Mucosa of descending colon (tissue), 3 donors: ENCODE measurements around the gene ACVR2A. TPM values are rescaled to one million over a fixed set of nuclear protein-coding genes. Genes with fewer than 3 reads are reported as not detected.

Source experiments
- ATAC-seq: fragments of 200-7000 bp; cut with Tn5 transposase; one replicate; pipeline ENCODE4 v1.9.1; 2020; ENCODE audit warnings: mild to moderate bottlenecking, moderate library complexity
- DNase-seq, 3 donors: peaks; one replicate each; pipeline ENCODE4 v3.0.0-alpha.2; 2020
- H3K36me3 ChIP-seq: fragments of 200-600 bp; one replicate; pipeline ENCODE4 v1.8.0; 2021; ENCODE audit warnings: low read depth, mild to moderate bottlenecking
- H3K4me1 ChIP-seq: fragments of 200-600 bp; one replicate; pipeline ENCODE4 v1.8.0; 2021; ENCODE audit warnings: low read depth, mild to moderate bottlenecking
- H3K4me3 ChIP-seq: fragments of 200-600 bp; one replicate; pipeline ENCODE4 v1.8.0; 2021; ENCODE audit warnings: mild to moderate bottlenecking
- H3K9me3 ChIP-seq: fragments of 200-600 bp; one replicate; pipeline ENCODE4 v1.8.0; 2021; ENCODE audit warnings: mild to moderate bottlenecking
- intact Hi-C, 2 donors: fragments of 100-400 bp; cut with DNase I in 1 of 2; cut with micrococcal nuclease in 1 of 2; formaldehyde crosslinking; loops; one replicate each; pipeline versions ENCODE4 v1.11.0 to v1.11.1; 2022; cut with DNase I, micrococcal nuclease
- total RNA-seq, 3 donors: library from RNA; stranded (reverse); fragmentation: NEBNext Ultra II Directional in 2 of 3; extraction: Animal tissue kit (Norgen Biotek cat#: 25700) in 2 of 3; gene quantifications; one replicate each; pipeline versions ENCODE4 v1.2.1 to v1.2.4, GENCODE V29; 2021 to 2023
- TF ChIP-seq, protein P1 (sequence below): fragments of 200-600 bp; IDR thresholded peaks from one replicate; pipeline ENCODE4 v1.8.0; 2022; ENCODE audit warnings: antibody characterized with exemption, mild to moderate bottlenecking
- donor health status: DM: no; HTN: no; CAD: no; lungs with moderate emphysema.
- donor health status: DM: no; HTN: no; CAD: no.
- donor health status: DM: no; HTN: yes; CAD: no.

Gene ACVR2A
- total RNA-seq, 3 donors from 2014 or later: 19.7 to 33.0 (median 29.0) TPM

DNA sequence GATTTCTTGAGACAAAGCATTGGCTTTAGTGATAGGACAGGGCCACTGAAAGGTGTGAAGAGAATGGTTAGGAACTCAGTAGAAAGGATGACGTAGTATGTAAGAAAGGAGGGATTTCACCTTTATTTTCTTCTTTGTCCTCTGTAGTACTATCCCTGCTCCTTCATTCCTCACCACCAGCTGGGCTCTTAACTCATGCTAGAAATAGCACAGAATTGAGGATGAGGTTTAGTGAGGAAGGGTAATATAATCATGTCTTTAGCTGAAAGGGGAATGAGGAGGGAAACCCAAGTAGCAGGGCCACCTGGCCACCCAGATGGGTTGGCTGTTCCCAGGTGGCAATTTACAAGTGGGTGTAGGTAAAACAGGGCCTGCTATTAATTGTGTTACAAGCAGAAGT is 15.2 kb downstream of the ACVR2A start:
- no peak for DNase-seq
- no peaks in the 10 kb centered on the region for H3K36me3 ChIP-seq
- H3K4me3 ChIP-seq: no peak overlapping the region
- intact Hi-C loops: no loop called here
- TF ChIP-seq, protein P1, sequence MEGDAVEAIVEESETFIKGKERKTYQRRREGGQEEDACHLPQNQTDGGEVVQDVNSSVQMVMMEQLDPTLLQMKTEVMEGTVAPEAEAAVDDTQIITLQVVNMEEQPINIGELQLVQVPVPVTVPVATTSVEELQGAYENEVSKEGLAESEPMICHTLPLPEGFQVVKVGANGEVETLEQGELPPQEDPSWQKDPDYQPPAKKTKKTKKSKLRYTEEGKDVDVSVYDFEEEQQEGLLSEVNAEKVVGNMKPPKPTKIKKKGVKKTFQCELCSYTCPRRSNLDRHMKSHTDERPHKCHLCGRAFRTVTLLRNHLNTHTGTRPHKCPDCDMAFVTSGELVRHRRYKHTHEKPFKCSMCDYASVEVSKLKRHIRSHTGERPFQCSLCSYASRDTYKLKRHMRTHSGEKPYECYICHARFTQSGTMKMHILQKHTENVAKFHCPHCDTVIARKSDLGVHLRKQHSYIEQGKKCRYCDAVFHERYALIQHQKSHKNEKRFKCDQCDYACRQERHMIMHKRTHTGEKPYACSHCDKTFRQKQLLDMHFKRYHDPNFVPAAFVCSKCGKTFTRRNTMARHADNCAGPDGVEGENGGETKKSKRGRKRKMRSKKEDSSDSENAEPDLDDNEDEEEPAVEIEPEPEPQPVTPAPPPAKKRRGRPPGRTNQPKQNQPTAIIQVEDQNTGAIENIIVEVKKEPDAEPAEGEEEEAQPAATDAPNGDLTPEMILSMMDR: no peak
- peaks cover 2% of the 10 kb centered on the region for H3K4me1 ChIP-seq
- H3K9me3 ChIP-seq: no peaks in the 10 kb centered on the region
- ATAC-seq: no peak

DNA sequence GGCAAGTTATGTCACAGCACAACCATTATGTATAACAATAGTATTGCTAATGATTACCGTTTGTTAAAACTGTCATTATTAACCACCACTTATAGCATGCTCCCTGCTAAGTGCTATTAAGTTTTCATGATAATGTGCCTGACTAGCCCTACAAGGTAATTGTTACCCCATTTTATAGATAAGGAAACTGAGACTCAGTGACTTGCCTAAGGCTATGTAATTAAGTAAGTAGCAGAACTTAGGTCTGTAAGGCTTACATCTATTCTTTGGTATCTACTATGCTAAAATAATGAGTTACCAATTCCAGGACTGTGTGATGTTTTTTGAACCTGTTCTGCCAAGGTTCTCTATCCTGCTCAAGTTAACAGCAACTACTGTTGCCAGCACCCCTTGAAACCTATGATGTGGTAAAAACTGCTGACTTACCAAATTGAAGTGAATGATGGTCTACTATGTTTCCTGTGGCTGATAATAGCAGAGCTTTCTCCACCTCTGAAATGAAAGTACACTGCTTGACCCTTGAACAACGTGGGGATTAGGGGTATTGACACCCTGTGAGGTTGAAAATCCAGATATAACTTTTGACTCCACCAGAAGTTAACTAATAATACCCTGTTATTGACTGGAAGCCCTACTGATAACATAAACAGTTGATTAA is 18.2 kb downstream of the ACVR2A start:
- ATAC-seq: no peak
- Histone ChIP-seq H3K36me3 (no peaks in the 10 kb centered on the region), H3K4me1 (no peaks in the 10 kb centered on the region), H3K4me3 (no peak overlapping the region), H3K9me3 (no peaks in the 10 kb centered on the region)
- TF ChIP-seq, protein P1: no peak
- intact Hi-C loops: no loop called here
- DNase-seq: no peak

DNA sequence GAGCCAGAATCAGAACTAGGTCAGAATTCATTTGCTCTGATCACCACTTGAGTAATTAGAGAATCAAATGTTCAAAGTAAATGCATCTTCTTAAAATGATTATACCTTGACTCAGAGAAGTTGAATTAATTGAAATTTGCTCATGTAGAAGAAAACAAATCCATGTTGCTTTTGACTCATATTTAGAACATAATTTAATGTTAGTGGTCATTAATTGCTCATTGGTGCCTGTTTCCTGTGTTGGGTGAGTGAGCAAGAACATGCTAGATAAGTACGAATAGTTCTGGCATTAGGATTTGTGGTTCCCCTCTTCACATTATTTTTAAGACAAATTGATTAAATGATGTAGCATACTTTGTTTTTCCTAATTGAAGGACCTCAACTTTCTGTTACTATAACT is 19.0 kb downstream of the ACVR2A start:
- no peak for ATAC-seq
- Histone ChIP-seq H3K4me1 (no peaks in the 10 kb centered on the region), H3K4me3 (no peak overlapping the region), H3K9me3 (no peaks in the 10 kb centered on the region), H3K36me3 (no peaks in the 10 kb centered on the region)
- TF ChIP-seq, protein P1: no peak
- intact Hi-C loops: no loop called here
- DNase-seq: no peak

DNA sequence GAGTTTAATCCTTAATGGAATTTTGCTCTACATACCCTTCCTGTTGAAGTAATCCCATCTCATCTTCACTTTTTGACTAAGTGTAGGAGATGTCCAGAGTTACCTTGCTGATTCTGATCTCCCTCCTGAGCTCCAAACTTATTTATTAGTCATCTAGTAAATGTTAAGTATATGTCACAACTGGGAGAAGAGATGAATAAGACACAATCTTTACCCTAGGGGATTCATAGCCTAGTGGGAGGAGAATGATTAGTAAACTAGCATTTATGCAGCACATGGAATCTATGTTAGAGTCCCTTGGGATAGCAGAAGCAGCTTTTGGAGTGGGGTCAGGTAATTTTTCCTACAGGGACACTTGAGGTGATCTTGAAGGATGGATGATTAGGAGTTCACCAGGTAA is 20.7 kb downstream of the ACVR2A start:
- intact Hi-C loops: no loop called here
- Histone ChIP-seq H3K9me3 (no peaks in the 10 kb centered on the region), H3K4me3 (no peak overlapping the region), H3K4me1 (no peaks in the 10 kb centered on the region), H3K36me3 (no peaks in the 10 kb centered on the region)
- ATAC-seq: no peak
- no peak for DNase-seq
- TF ChIP-seq, protein P1: no peak

DNA sequence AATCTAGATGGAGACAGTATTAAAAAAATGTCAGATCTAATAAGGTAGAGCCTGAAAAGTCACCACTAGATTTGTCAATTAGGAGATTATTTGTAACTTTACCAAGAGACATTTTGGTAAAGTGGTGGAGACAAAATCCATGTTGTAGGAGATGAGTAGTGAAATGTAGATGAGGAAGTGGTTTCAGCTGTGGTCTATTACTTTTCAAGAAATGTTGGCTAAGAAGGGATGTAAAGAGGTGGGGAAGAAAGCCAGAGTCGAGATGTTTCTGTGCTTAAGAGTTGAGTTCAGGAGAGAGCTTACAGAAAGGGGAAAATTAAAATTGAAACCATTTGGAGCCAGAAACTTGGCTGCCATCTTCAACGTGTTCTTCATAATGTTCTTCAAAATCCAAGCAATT is 22.2 kb downstream of the ACVR2A start:
- DNase-seq: no peak
- H3K4me1 ChIP-seq: no peaks in the 10 kb centered on the region

More for the DNA sequence above, 22.2 kb downstream of the ACVR2A start:
- TF ChIP-seq, protein P1: no peak
- H3K4me3 ChIP-seq: no peak overlapping the region
- no peaks in the 10 kb centered on the region for H3K36me3 ChIP-seq
- no peak for ATAC-seq
- H3K9me3 ChIP-seq: no peaks in the 10 kb centered on the region
- intact Hi-C loops: no loop called here
